GM13976 (cell line): ENCODE measurements around the gene ECHDC3.
"Not testable (repeated sequence)": the region's sequence is repeated elsewhere in the genome, so short reads cannot be mapped to it uniquely, and the experiment has no call there.

Experiments
- DNase-seq: peaks from one replicate; pipeline ENCODE4 v3.0.0; 2012; ENCODE audit warnings: low spot score
- CTCF ChIP-seq: IDR thresholded peaks from 2 replicates; pipeline ENCODE4 v1.5.1; 2012; ENCODE audit warnings: borderline replicate concordance, mild to moderate bottlenecking; ENCODE audit not compliant: insufficient read depth; ENCODE audit errors: extremely low read depth, missing control alignments, control extremely low read depth
- in situ Hi-C: fragments of 300-500 bp; cut with MboI; formaldehyde crosslinking; loops from one replicate; pipeline ENCODE4 v1.12.0; 2022; ENCODE audit warnings: low sequenced_read_pairs, mixed read lengths, inconsistent platforms; ENCODE audit not compliant: unreplicated experiment

The ECHDC3 gene

GRCh38 chr10:11706895-11707567, 35.2 kb upstream of the ECHDC3 start:
- in situ Hi-C loops = no loop called here
- no peak for TF ChIP-seq CTCF
- no peak for DNase-seq

- DNase-seq = no peak
- in situ Hi-C loops = no loop called here
- TF ChIP-seq CTCF = no peak
Observed at GRCh38 chr10:11707624-11708350, 34.4 kb upstream of the ECHDC3 start.

GRCh38 chr10:11708801-11709200, 33.4 kb upstream of the ECHDC3 start:
- in situ Hi-C loops, DNase-seq: not testable (repeated sequence)

GRCh38 chr10:11712744-11713143, 29.4 kb upstream of the ECHDC3 start:
- DNase-seq = no peak
- no peak for TF ChIP-seq CTCF
- in situ Hi-C loops = no loop called here

- in situ Hi-C loops = no loop called here
- TF ChIP-seq CTCF = no peak
- DNase-seq = no peak
Observed at GRCh38 chr10:11713186-11713743, 28.9 kb upstream of the ECHDC3 start.

GRCh38 chr10:11713963-11714362, 28.2 kb upstream of the ECHDC3 start:
- DNase-seq = no peak
- TF ChIP-seq CTCF = no peak
- in situ Hi-C loops = no loop called here

GRCh38 chr10:11714750-11715365, 27.3 kb upstream of the ECHDC3 start:
- in situ Hi-C loops = no loop called here
- no peak for DNase-seq
- no peak for TF ChIP-seq CTCF
